Rectal smooth muscle tissue (tissue), 1 donor: ENCODE measurements around the gene SPECC1L.

ENCODE experiments used
- H3K27ac ChIP-seq: one replicate; pipeline ENCODE4 v1.7.0; 2013; ENCODE audit warnings: low read depth, low read length, inconsistent platforms
- H3K27me3 ChIP-seq: one replicate; pipeline ENCODE4 v1.7.0; 2013; ENCODE audit warnings: low read length; ENCODE audit not compliant: control insufficient read depth, insufficient read depth
- H3K36me3 ChIP-seq: one replicate; pipeline ENCODE4 v1.7.0; 2013; ENCODE audit warnings: low read length; ENCODE audit not compliant: control insufficient read depth, insufficient read depth
- H3K4me1 ChIP-seq: one replicate; pipeline ENCODE4 v1.7.0; 2013; ENCODE audit warnings: low read length; ENCODE audit not compliant: control insufficient read depth, insufficient read depth
- H3K4me3 ChIP-seq: one replicate; pipeline ENCODE4 v1.7.0; 2013; ENCODE audit warnings: low read length
- H3K9ac ChIP-seq: one replicate; pipeline ENCODE4 v1.7.0; 2013; ENCODE audit warnings: low read length

The SPECC1L gene

GRCh38 chr22:24366701-24367100 is 96.1 kb downstream of the SPECC1L start:
- Histone ChIP-seq H3K27me3 (no peaks in the 10 kb centered on the region), H3K4me3 (no peak overlapping the region), H3K27ac (no peak overlapping the region), H3K4me1 (no peaks in the 10 kb centered on the region), H3K36me3 (peaks cover 13% of the 10 kb centered on the region), H3K9ac (no peak overlapping the region)

DNA sequence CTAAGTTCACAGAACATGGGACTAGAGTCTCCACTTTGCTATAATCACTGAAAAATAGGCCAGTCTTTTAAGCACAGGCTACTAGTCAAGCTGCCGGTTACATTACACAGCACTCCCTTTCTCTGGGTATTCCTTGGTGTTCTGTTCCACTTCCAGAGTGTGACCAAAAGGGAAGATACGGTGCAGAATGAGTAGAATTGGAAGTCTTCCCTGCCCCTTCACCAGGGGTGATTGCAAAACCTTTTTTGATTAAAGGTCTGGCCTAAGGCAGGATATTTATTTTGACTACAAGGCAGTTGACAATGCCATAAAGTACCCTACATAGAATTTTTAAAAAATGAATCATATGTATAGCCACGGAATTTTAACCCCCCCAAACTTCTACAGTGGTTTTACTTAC is 97.2 kb downstream of the SPECC1L start:
- Histone ChIP-seq H3K27me3 (no peaks in the 10 kb centered on the region), H3K4me3 (no peak overlapping the region), H3K36me3 (peaks cover 15% of the 10 kb centered on the region), H3K27ac (no peak overlapping the region), H3K9ac (no peak overlapping the region), H3K4me1 (no peaks in the 10 kb centered on the region)

DNA sequence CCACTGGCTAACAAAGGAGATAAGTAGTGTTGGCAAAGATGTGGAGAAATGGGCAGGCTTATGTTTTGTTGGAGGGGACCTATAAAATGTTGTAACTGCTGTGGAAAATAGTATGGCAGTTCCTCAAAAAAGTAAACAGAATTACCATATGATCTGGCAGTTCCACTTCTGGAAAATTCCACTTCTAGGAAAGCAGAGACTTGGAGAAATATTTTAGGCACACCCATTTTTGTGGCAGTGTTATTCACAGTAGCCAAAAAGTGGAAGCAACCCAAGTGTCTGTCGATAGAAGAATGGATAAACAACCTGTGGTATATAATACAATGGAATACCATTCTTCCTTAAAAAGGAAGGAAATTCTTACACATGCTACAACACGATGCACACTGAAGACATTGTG is 99.8 kb downstream of the SPECC1L start:
- no peaks in the 10 kb centered on the region for H3K4me1 ChIP-seq
- no peak overlapping the region for H3K9ac ChIP-seq
- no peak overlapping the region for H3K27ac ChIP-seq
- no peaks in the 10 kb centered on the region for H3K27me3 ChIP-seq
- H3K4me3 ChIP-seq, result no peak overlapping the region
- peaks cover 14% of the 10 kb centered on the region for H3K36me3 ChIP-seq

GRCh38 chr22:24376002-24376401 is 105.4 kb downstream of the SPECC1L start:
- no peak overlapping the region for H3K27ac ChIP-seq
- no peaks in the 10 kb centered on the region for H3K27me3 ChIP-seq
- H3K9ac ChIP-seq, result no peak overlapping the region
- H3K36me3 ChIP-seq, result peaks cover 5% of the 10 kb centered on the region
- H3K4me3 ChIP-seq, result no peak overlapping the region
- H3K4me1 ChIP-seq, result no peaks in the 10 kb centered on the region

- Histone ChIP-seq H3K27ac (no peak overlapping the region), H3K27me3 (no peaks in the 10 kb centered on the region), H3K36me3 (peaks cover 3% of the 10 kb centered on the region), H3K9ac (no peak overlapping the region), H3K4me1 (no peaks in the 10 kb centered on the region), H3K4me3 (no peak overlapping the region)
These were observed 106.0 kb downstream of the SPECC1L start for GRCh38 chr22:24376586-24376985.

GRCh38 chr22:24379536-24379935 is 108.9 kb downstream of the SPECC1L start:
- Histone ChIP-seq H3K36me3 (no peaks in the 10 kb centered on the region), H3K4me3 (no peak overlapping the region), H3K4me1 (no peaks in the 10 kb centered on the region), H3K9ac (no peak overlapping the region), H3K27me3 (no peaks in the 10 kb centered on the region), H3K27ac (no peak overlapping the region)

DNA sequence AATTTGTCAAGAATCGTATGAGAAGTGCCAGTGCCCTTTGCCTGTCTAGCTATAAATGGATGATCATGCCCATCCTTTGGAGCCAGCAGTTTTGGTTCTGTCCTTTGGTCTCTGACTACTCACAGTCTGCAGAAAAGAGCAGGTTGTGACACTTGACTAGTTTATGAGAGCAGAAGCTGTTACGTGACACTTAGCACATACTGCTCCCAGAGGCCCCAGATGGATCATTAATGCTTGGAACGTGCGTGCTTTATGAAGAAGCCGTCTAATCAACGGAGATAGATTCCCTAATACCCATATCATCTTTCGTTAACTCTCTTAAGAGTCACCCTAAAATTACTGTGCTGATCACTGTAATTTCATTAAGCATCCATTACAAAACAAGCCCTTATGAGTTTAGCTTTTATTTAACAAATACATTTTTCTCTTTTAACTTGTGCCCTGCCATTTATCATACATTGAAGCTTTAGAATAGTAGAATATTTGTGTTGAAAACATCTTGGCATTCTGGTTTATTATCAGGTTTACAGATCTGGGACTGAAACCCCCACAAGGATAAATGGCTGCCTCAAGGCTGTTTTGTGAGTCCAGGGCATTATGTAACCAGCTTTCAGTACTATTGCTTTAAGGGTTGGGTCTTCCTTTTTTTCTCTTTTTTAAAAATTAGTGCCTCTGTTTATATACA is 109.7 kb downstream of the SPECC1L start:
- Histone ChIP-seq H3K27ac (no peak overlapping the region), H3K27me3 (no peaks in the 10 kb centered on the region), H3K4me3 (no peak overlapping the region), H3K9ac (no peak overlapping the region), H3K36me3 (no peaks in the 10 kb centered on the region), H3K4me1 (no peaks in the 10 kb centered on the region)

- Histone ChIP-seq H3K36me3 (no peaks in the 10 kb centered on the region), H3K27me3 (no peaks in the 10 kb centered on the region), H3K27ac (no peak overlapping the region), H3K4me1 (no peaks in the 10 kb centered on the region), H3K4me3 (no peak overlapping the region), H3K9ac (no peak overlapping the region)
These were observed 110.2 kb downstream of the SPECC1L start for GRCh38 chr22:24380905-24381230.

DNA sequence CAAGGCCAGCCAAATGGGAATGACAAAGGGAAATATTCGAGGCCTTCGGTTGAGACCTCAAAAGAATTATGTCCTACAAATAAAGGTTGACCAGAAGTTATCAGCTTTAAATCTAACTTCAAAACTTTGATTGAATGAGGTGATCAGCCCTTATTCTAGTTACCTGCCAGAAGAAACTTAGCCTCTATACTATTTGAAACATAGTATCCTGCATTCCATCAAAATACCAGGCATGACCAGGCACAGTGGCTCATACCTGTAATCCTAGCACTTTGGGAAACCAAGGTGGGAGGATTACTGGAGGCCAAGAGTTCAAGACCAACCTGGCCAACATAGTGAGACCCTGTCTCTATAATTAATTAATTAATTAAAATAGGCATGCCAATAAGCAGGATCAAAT is 112.4 kb downstream of the SPECC1L start:
- no peaks in the 10 kb centered on the region for H3K27me3 ChIP-seq
- H3K4me3 ChIP-seq, result no peak overlapping the region
- H3K9ac ChIP-seq, result no peak overlapping the region
- no peaks in the 10 kb centered on the region for H3K36me3 ChIP-seq
- H3K4me1 ChIP-seq, result no peaks in the 10 kb centered on the region
- H3K27ac ChIP-seq, result no peak overlapping the region

GRCh38 chr22:24384131-24384530 is 113.5 kb downstream of the SPECC1L start:
- Histone ChIP-seq H3K4me3 (no peak overlapping the region), H3K27me3 (no peaks in the 10 kb centered on the region), H3K36me3 (no peaks in the 10 kb centered on the region), H3K9ac (no peak overlapping the region), H3K27ac (no peak overlapping the region), H3K4me1 (no peaks in the 10 kb centered on the region)

GRCh38 chr22:24386937-24387471 is 116.4 kb downstream of the SPECC1L start:
- Histone ChIP-seq H3K4me3 (no peak overlapping the region), H3K27me3 (no peaks in the 10 kb centered on the region), H3K36me3 (no peaks in the 10 kb centered on the region), H3K4me1 (no peaks in the 10 kb centered on the region), H3K27ac (no peak overlapping the region), H3K9ac (no peak overlapping the region)

DNA sequence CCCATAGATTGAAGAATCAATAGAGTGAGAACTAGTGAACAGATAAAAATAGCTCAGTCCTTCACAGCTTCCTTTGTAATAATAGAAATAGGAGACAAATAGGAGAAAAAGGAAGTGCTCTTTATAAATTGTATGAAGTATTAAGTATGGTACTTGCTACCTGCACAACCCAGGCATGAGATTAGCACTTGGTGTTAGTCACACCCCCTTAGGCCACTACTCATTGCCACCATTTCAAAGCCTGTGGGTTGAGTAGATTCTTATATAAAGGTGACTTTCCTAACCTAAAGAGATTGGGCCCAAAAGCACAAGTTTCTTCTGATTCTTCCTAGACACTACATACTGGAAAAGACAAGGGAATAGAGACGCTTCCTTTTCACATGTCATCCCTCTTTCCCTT is 119.0 kb downstream of the SPECC1L start:
- Histone ChIP-seq H3K27me3 (no peaks in the 10 kb centered on the region), H3K4me1 (no peaks in the 10 kb centered on the region), H3K9ac (no peak overlapping the region), H3K4me3 (no peak overlapping the region), H3K27ac (no peak overlapping the region), H3K36me3 (no peaks in the 10 kb centered on the region)

DNA sequence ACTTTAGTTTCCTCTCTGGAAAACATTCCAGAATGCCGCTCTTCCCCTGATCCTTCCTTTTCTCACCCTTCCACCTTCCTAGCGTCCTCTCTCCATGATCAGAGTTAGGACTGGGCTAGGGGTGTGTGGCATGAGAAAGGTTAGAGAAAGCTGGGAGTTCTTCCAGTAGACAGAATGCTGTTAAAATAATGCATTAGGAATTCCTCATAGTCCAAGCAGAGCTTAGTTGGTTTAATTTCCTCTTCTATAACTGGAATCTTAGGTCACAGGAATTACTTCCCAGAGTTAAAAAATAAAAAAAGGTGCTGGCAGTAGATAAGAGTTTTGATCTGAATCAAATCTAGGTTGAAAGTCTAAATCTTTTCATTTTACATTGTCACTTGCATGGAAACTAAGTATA is 119.5 kb downstream of the SPECC1L start:
- Histone ChIP-seq H3K27me3 (no peaks in the 10 kb centered on the region), H3K4me3 (no peak overlapping the region), H3K4me1 (no peaks in the 10 kb centered on the region), H3K36me3 (no peaks in the 10 kb centered on the region), H3K27ac (no peak overlapping the region), H3K9ac (no peak overlapping the region)
